ENCODE data around the gene MKNK2.
A peak's percentile ranks its signal among the peaks of the same experiment; 100 is the strongest.

Gene MKNK2

GRCh38 chr19:2057484-2058469 lies 6.7 kb upstream of the MKNK2 start:
- H3K9me3 ChIP-seq (ENCODE audit: control extremely low read depth in 1 of 5, control insufficient read depth in 4 of 5, insufficient read depth in 2 of 5, low read depth in 1 of 5, low read length in 4 of 5): no peaks in the 10 kb centered on the region
- H3K4me3 ChIP-seq (ENCODE audit: control insufficient read depth in 1 of 7, extremely low read depth in 1 of 7, insufficient read depth in 4 of 7, low read depth in 2 of 7, low read length in 6 of 7): no peak overlapping the region
- DNase-seq: no peak
- H3K4me1 ChIP-seq (ENCODE audit: control extremely low read depth in 1 of 4, control insufficient read depth in 4 of 4, insufficient read depth in 4 of 4, low read length in 3 of 4): peaks cover 2 to 70% (median 57%) of the 10 kb centered on the region in 4 experiments
- ChIA-PET POLR2A (interaction anchor here (1.0 kb wide), 1 partner anchor 15 kb away, joined by 4 read pairs; no protein-coding TSS in a partner anchor), CTCF (interaction anchor here (0.9 to 1.7 kb wide), 4 partner anchors 11 to 39 kb away, joined by 3 read pairs; no protein-coding TSS in a partner anchor)
- H3K27ac ChIP-seq (ENCODE audit: insufficient read depth in 1 of 2, low read depth in 1 of 2, low read length in 2 of 2, poor library complexity in 1 of 2, severe bottlenecking in 2 of 2): peak overlapping the region in 1 of 2 experiments; percentile 95
- H3K36me3 ChIP-seq (ENCODE audit: control insufficient read depth in 4 of 4, insufficient read depth in 4 of 4, low read length in 3 of 4): no peaks in the 10 kb centered on the region
- H3K27me3 ChIP-seq (replicated peaks in 2 of 5; ENCODE audit: control insufficient read depth in 4 of 5, insufficient read depth in 5 of 5, low read length in 4 of 5): no peaks in the 10 kb centered on the region
- WGBS (ENCODE audit: insufficient coverage): 69% methylated on average over 17 of the region's 23 CpGs

DNA sequence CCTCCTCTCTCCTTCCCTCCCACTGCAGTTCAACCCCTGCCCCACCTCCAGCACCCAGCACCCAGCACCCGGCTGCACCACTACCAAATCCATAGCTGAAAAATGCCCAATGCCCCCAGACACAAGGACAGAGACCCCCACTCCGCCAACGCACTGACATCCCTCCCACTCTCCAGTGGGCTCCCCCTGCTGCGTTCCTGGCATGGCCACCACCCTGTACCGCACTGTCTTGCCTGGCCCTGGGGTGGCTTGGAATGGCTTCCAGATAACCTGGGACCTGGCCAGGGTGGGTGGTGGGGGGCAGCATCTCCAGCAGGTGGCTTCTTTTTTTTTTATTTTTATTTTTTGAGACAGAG lies 5.8 kb upstream of the MKNK2 start:
- Histone ChIP-seq H3K4me3 (ENCODE audit: control insufficient read depth in 1 of 7, extremely low read depth in 1 of 7, insufficient read depth in 4 of 7, low read depth in 2 of 7, low read length in 6 of 7) (no peak overlapping the region), H3K27me3 (replicated peaks in 2 of 5; ENCODE audit: control insufficient read depth in 4 of 5, insufficient read depth in 5 of 5, low read length in 4 of 5) (no peaks in the 10 kb centered on the region), H3K4me1 (ENCODE audit: control extremely low read depth in 1 of 4, control insufficient read depth in 4 of 4, insufficient read depth in 4 of 4, low read length in 3 of 4) (peaks cover 2 to 70% (median 58%) of the 10 kb centered on the region in 4 experiments), H3K9me3 (ENCODE audit: control extremely low read depth in 1 of 5, control insufficient read depth in 4 of 5, insufficient read depth in 2 of 5, low read depth in 1 of 5, low read length in 4 of 5) (no peaks in the 10 kb centered on the region), H3K36me3 (ENCODE audit: control insufficient read depth in 4 of 4, insufficient read depth in 4 of 4, low read length in 3 of 4) (no peaks in the 10 kb centered on the region), H3K27ac (ENCODE audit: insufficient read depth in 1 of 2, low read depth in 1 of 2, low read length in 2 of 2, poor library complexity in 1 of 2, severe bottlenecking in 2 of 2) (no peak overlapping the region)
- WGBS (ENCODE audit: insufficient coverage): 41% methylated on average over 4 of the region's 5 CpGs
- ChIA-PET POLR2A (no interaction called here), CTCF (interaction anchor here (1.2 to 1.5 kb wide), 2 partner anchors 15 to 30 kb away, joined by 3 to 4 read pairs; no protein-coding TSS in a partner anchor)
- no peak for DNase-seq

DNA sequence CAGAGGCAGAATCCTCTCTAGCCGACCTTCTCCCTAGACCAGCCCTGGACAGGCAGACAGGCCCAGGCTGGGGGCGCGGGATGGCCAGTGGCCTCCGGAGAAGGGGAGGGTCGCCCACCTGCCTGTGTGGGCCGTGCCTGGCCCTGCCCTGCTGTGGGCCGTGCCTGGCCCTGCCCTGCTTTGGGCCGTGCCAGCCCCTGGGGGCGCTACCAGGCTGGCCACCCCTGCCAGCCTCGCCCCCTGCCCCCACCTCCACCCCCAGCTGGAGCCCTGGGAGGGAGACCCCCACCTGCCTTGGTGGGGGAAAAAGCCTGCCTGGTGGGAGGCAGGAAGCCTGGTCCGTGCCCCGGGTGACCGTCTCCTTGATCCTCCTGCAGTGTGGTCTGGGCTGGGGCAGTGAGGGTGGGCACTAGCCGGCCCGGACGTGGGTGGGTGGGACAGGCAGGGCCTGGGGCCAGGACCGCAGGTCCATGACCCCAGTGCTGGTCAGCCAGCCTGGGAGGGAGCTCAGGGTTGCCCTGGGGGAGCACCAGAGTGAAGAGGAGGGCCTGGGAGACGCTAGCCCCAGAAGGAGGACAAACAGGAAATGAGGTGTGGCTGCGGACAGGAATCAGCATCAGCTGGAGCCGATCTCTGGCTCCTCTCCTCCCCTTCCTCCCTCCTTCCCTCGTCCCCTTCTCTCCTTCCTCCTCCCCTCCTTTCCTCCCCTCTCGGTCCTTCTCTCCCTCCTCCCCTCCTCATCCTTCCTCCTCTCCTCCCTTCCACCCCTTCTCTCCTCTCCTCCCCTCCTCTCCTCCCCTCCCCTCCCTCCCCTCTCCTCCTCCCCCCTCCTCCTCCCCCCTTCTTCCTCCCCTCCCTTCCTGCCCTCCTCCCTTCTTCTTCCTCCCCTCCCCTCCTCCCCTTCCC lies 5.1 kb upstream of the MKNK2 start:
- no peak for DNase-seq

DNA sequence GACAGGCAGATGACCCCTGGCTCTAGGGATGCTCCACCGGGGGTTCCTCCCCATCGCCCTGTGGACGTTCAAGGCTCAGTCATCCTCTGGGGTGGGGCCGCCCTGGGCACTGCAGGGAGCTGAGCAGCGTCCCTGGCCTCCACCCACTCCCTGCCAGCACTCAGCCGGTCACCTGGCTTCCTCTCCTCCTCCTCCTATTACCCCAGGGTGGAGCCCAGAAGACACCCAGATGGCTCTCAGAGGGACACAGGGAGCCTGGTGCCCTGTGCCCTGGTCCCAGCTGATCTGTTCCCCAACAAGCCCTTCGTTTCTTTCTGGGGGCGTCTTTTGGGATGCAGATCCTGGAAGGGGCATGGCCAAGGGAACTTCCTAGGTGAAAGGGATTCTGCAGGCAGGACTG lies 3.7 kb upstream of the MKNK2 start:
- H3K4me1 ChIP-seq (ENCODE audit: control extremely low read depth in 1 of 4, control insufficient read depth in 4 of 4, insufficient read depth in 4 of 4, low read length in 3 of 4): peaks cover 0 to 66% (median 52%) of the 10 kb centered on the region in 4 experiments
- no peak overlapping the region for H3K4me3 ChIP-seq (ENCODE audit: control insufficient read depth in 1 of 7, extremely low read depth in 1 of 7, insufficient read depth in 4 of 7, low read depth in 2 of 7, low read length in 6 of 7)
- POLR2A ChIA-PET: interaction anchor here (0.8 kb wide), 1 partner anchor 17 kb away, joined by 3 read pairs; no protein-coding TSS in a partner anchor
- WGBS (ENCODE audit: insufficient coverage): 94% methylated on average over 6 of the region's 8 CpGs
- no peak for DNase-seq
- H3K9me3 ChIP-seq (ENCODE audit: control extremely low read depth in 1 of 5, control insufficient read depth in 4 of 5, insufficient read depth in 2 of 5, low read depth in 1 of 5, low read length in 4 of 5): no peaks in the 10 kb centered on the region
- CTCF ChIA-PET: interaction anchor here (1.3 to 1.6 kb wide), 2 partner anchors 11 to 35 kb away, joined by 3 to 4 read pairs; no protein-coding TSS in a partner anchor
- no peaks in the 10 kb centered on the region for H3K36me3 ChIP-seq (ENCODE audit: control insufficient read depth in 4 of 4, insufficient read depth in 4 of 4, low read length in 3 of 4)
- no peak overlapping the region for H3K27ac ChIP-seq (ENCODE audit: insufficient read depth in 1 of 2, low read depth in 1 of 2, low read length in 2 of 2, poor library complexity in 1 of 2, severe bottlenecking in 2 of 2)
- H3K27me3 ChIP-seq (replicated peaks in 2 of 5; ENCODE audit: control insufficient read depth in 4 of 5, insufficient read depth in 5 of 5, low read length in 4 of 5): no peaks in the 10 kb centered on the region

More for the DNA sequence above, 5.1 kb upstream of the MKNK2 start:
- Histone ChIP-seq H3K36me3 (ENCODE audit: control insufficient read depth in 4 of 4, insufficient read depth in 4 of 4, low read length in 3 of 4) (no peaks in the 10 kb centered on the region), H3K4me1 (ENCODE audit: control extremely low read depth in 1 of 4, control insufficient read depth in 4 of 4, insufficient read depth in 4 of 4, low read length in 3 of 4) (peaks cover 2 to 72% (median 60%) of the 10 kb centered on the region in 4 experiments), H3K27me3 (replicated peaks in 2 of 5; ENCODE audit: control insufficient read depth in 4 of 5, insufficient read depth in 5 of 5, low read length in 4 of 5) (no peaks in the 10 kb centered on the region), H3K4me3 (ENCODE audit: control insufficient read depth in 1 of 7, extremely low read depth in 1 of 7, insufficient read depth in 4 of 7, low read depth in 2 of 7, low read length in 6 of 7) (peak overlapping the region in 2 of 7 experiments; percentile 36 to 45), H3K27ac (ENCODE audit: insufficient read depth in 1 of 2, low read depth in 1 of 2, low read length in 2 of 2, poor library complexity in 1 of 2, severe bottlenecking in 2 of 2) (peak overlapping the region in 1 of 2 experiments; percentile 76), H3K9me3 (ENCODE audit: control extremely low read depth in 1 of 5, control insufficient read depth in 4 of 5, insufficient read depth in 2 of 5, low read depth in 1 of 5, low read length in 4 of 5) (no peaks in the 10 kb centered on the region)
- ChIA-PET CTCF (interaction anchor here (0.5 to 1.5 kb wide), 3 partner anchors 16 to 164 kb away, joined by 3 to 4 read pairs (median 3); no protein-coding TSS in a partner anchor), POLR2A (no interaction called here)
- 32% methylated on average over 14 of the region's 22 CpGs for WGBS (ENCODE audit: insufficient coverage)

- 96% methylated on average over 20 of the region's 24 CpGs for WGBS (ENCODE audit: insufficient coverage)
- Histone ChIP-seq H3K9me3 (ENCODE audit: control extremely low read depth in 1 of 5, control insufficient read depth in 4 of 5, insufficient read depth in 2 of 5, low read depth in 1 of 5, low read length in 4 of 5) (no peaks in the 10 kb centered on the region), H3K4me1 (ENCODE audit: control extremely low read depth in 1 of 4, control insufficient read depth in 4 of 4, insufficient read depth in 4 of 4, low read length in 3 of 4) (peaks cover 0 to 66% (median 58%) of the 10 kb centered on the region in 4 experiments), H3K27me3 (replicated peaks in 2 of 5; ENCODE audit: control insufficient read depth in 4 of 5, insufficient read depth in 5 of 5, low read length in 4 of 5) (no peaks in the 10 kb centered on the region), H3K36me3 (ENCODE audit: control insufficient read depth in 4 of 4, insufficient read depth in 4 of 4, low read length in 3 of 4) (peaks cover 0 to 6% (median under 1%) of the 10 kb centered on the region in 4 experiments), H3K4me3 (ENCODE audit: control insufficient read depth in 1 of 7, extremely low read depth in 1 of 7, insufficient read depth in 4 of 7, low read depth in 2 of 7, low read length in 6 of 7) (no peak overlapping the region), H3K27ac (ENCODE audit: insufficient read depth in 1 of 2, low read depth in 1 of 2, low read length in 2 of 2, poor library complexity in 1 of 2, severe bottlenecking in 2 of 2) (no peak overlapping the region)
- CTCF ChIA-PET: interaction anchor here (0.8 to 2.8 kb wide), 6 partner anchors 8 to 130 kb away, joined by 3 to 21 read pairs (median 4); no protein-coding TSS in a partner anchor
- no peak for DNase-seq
- POLR2A ChIA-PET: no interaction called here
Measured at GRCh38 chr19:2053601-2054389, 2.8 kb upstream of the MKNK2 start.
